Osteocyte (in vitro differentiated cells): ENCODE results near the gene TSPAN32. TPM values are rescaled to one million over a fixed set of nuclear protein-coding genes. Genes with fewer than 3 reads are reported as not detected.

Source experiments
- DNase-seq: peaks from one replicate; pipeline ENCODE4 v3.0.0; 2021; ENCODE audit warnings: mixed read lengths; ENCODE audit not compliant: unreplicated experiment; ENCODE audit errors: extremely low spot score
- H3K27ac Mint-ChIP-seq: one replicate; pipeline ENCODE4 v1.8.0; 2021; ENCODE audit warnings: mild to moderate bottlenecking, mixed read lengths; ENCODE audit not compliant: unreplicated experiment
- H3K27me3 Mint-ChIP-seq: one replicate; pipeline ENCODE4 v1.8.0; 2021; ENCODE audit warnings: mixed read lengths; ENCODE audit not compliant: unreplicated experiment
- H3K36me3 Mint-ChIP-seq: one replicate; pipeline ENCODE4 v1.8.0; 2021; ENCODE audit warnings: mixed read lengths; ENCODE audit not compliant: unreplicated experiment
- H3K4me1 Mint-ChIP-seq: one replicate; pipeline ENCODE4 v1.8.0; 2021; ENCODE audit warnings: mixed read lengths; ENCODE audit not compliant: unreplicated experiment
- H3K4me3 Mint-ChIP-seq: one replicate; pipeline ENCODE4 v1.8.0; 2021; ENCODE audit warnings: mild to moderate bottlenecking, moderate library complexity, mixed read lengths; ENCODE audit not compliant: unreplicated experiment
- H3K9me3 Mint-ChIP-seq: one replicate; pipeline ENCODE4 v1.8.0; 2021; ENCODE audit warnings: mixed read lengths; ENCODE audit not compliant: unreplicated experiment
- CTCF ChIP-seq: fragments of 200-600 bp; sonication (generic); IDR thresholded peaks from 2 replicates; pipeline ENCODE4 v1.5.0; 2021; ENCODE audit warnings: antibody characterized with exemption, mild to moderate bottlenecking, moderate library complexity
- total RNA-seq: library from RNA; stranded (reverse); gene quantifications from 2 replicates; pipeline ENCODE4 v1.2.1, GENCODE V29; 2021

Gene TSPAN32
- total RNA-seq, 1 donor from 2014 or later, result 1.2 TPM

- peaks cover 14% of the 10 kb centered on the region for H3K27me3 Mint-ChIP-seq
- peaks cover 2% of the 10 kb centered on the region for H3K4me1 Mint-ChIP-seq
- peaks cover 15% of the 10 kb centered on the region for H3K9me3 Mint-ChIP-seq
- H3K4me3 Mint-ChIP-seq, result no peak overlapping the region
- TF ChIP-seq CTCF, result no peak
- H3K36me3 Mint-ChIP-seq, result peaks cover 5% of the 10 kb centered on the region
- DNase-seq, result no peak
- H3K27ac Mint-ChIP-seq, result no peak overlapping the region
These were observed 18.9 kb downstream of the TSPAN32 start for GRCh38 chr11:2320568-2321310.

DNA sequence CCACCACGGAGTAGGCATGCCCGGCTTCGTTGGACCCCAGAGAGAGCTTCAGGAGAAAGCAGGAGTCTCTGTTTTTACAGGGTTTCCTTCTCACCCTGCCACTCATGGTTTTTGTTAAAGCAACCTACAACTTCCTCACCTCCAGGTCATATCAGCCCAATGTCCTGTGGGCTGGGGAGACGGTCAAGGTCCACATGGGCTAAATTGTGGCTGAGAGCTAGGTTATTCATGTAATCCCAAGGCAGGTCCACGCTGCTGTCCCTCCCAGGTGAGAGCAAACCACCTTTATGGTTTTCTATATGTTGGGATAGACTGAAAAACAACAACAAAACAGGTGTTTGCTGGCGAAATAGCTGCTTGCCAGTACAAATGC, 19.5 kb downstream of the TSPAN32 start:
- TF ChIP-seq CTCF, result no peak
- Mint-ChIP-seq H3K4me3 (no peak overlapping the region), H3K36me3 (peaks cover 5% of the 10 kb centered on the region), H3K9me3 (peaks cover 15% of the 10 kb centered on the region), H3K4me1 (peaks cover 2% of the 10 kb centered on the region), H3K27me3 (peaks cover 14% of the 10 kb centered on the region), H3K27ac (no peak overlapping the region)
- no peak for DNase-seq

GRCh38 chr11:2325123-2325522, 23.3 kb downstream of the TSPAN32 start:
- Mint-ChIP-seq H3K9me3 (peaks cover 9% of the 10 kb centered on the region), H3K27me3 (peaks cover 14% of the 10 kb centered on the region), H3K36me3 (no peaks in the 10 kb centered on the region), H3K4me3 (no peak overlapping the region), H3K27ac (no peak overlapping the region), H3K4me1 (no peaks in the 10 kb centered on the region)
- DNase-seq, result no peak
- no peak for TF ChIP-seq CTCF

- H3K27ac Mint-ChIP-seq, result no peak overlapping the region
- peaks cover 14% of the 10 kb centered on the region for H3K27me3 Mint-ChIP-seq
- no peak overlapping the region for H3K4me3 Mint-ChIP-seq
- H3K9me3 Mint-ChIP-seq, result peaks cover 14% of the 10 kb centered on the region
- H3K4me1 Mint-ChIP-seq, result no peaks in the 10 kb centered on the region
- no peaks in the 10 kb centered on the region for H3K36me3 Mint-ChIP-seq
- DNase-seq, result no peak
- no peak for TF ChIP-seq CTCF
These were observed 23.9 kb downstream of the TSPAN32 start for GRCh38 chr11:2325719-2326118.

DNA sequence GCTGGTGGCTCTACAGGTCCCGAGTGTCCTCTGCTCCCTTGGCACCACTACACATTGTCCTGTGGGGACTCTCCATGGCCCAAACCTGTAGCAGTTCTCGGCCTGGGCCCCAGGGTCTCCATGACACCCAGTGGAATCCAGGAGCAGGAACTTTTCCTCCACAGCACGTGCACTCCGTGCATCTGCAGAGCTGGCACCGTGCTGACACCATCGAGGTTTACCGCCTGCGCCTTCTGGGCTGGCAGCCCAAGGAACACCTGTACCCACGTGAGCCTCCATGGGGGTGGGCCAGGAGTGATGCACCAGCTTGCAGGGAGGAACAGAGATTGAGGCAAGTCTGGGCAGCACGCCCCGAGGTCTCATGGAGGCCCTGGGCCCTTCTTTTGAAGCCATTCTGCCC, 25.2 kb downstream of the TSPAN32 start:
- peaks cover 19% of the 10 kb centered on the region for H3K9me3 Mint-ChIP-seq
- H3K27me3 Mint-ChIP-seq, result peaks cover 8% of the 10 kb centered on the region
- H3K4me1 Mint-ChIP-seq, result no peaks in the 10 kb centered on the region
- no peaks in the 10 kb centered on the region for H3K36me3 Mint-ChIP-seq
- no peak overlapping the region for H3K4me3 Mint-ChIP-seq
- TF ChIP-seq CTCF, result no peak
- H3K27ac Mint-ChIP-seq, result no peak overlapping the region
- no peak for DNase-seq
